ENCODE data around the gene PTPRB.

Gene PTPRB

GRCh38 chr12:70590549-70591226, 46.5 kb downstream of the PTPRB start:
- no peak for TF ChIP-seq CTCF (IDR thresholded peaks at IDR 0.05; ENCODE audit: insufficient read depth, low read depth, low read length, missing control alignments)
- H3K4me3 ChIP-seq (ENCODE audit: low read length) = no peak overlapping the region
- no peak for DNase-seq (ENCODE audit: low read depth)

- DNase-seq (ENCODE audit: low read depth) = peak; percentile 83
- peak; percentile 95 for TF ChIP-seq CTCF (IDR thresholded peaks at IDR 0.05; ENCODE audit: insufficient read depth, low read depth, low read length, missing control alignments)
- no peak overlapping the region for H3K4me3 ChIP-seq (ENCODE audit: low read length)
Measured at GRCh38 chr12:70590051-70590450, 47.2 kb downstream of the PTPRB start.

- no peak for TF ChIP-seq CTCF (IDR thresholded peaks at IDR 0.05; ENCODE audit: insufficient read depth, low read depth, low read length, missing control alignments)
- no peak overlapping the region for H3K4me3 ChIP-seq (ENCODE audit: low read length)
- DNase-seq (ENCODE audit: low read depth) = peak; percentile 52
Measured at GRCh38 chr12:70584332-70584731, 52.9 kb downstream of the PTPRB start.

- H3K4me3 ChIP-seq (ENCODE audit: low read length) = no peak overlapping the region
- no peak for TF ChIP-seq CTCF (IDR thresholded peaks at IDR 0.05; ENCODE audit: insufficient read depth, low read depth, low read length, missing control alignments)
- DNase-seq (ENCODE audit: low read depth) = no peak
Measured at GRCh38 chr12:70583251-70583650, 54.0 kb downstream of the PTPRB start.

GRCh38 chr12:70581208-70581607, 56.0 kb downstream of the PTPRB start:
- DNase-seq (ENCODE audit: low read depth) = no peak
- no peak for TF ChIP-seq CTCF (IDR thresholded peaks at IDR 0.05; ENCODE audit: insufficient read depth, low read depth, low read length, missing control alignments)

GRCh38 chr12:70577283-70577634, 60.0 kb downstream of the PTPRB start:
- TF ChIP-seq CTCF (IDR thresholded peaks at IDR 0.05; ENCODE audit: insufficient read depth, low read depth, low read length, missing control alignments) = no peak
- DNase-seq (ENCODE audit: low read depth) = no peak
- no peak overlapping the region for H3K4me3 ChIP-seq (ENCODE audit: low read length)

More at GRCh38 chr12:70581208-70581607, 56.0 kb downstream of the PTPRB start:
- H3K4me3 ChIP-seq (ENCODE audit: low read length) = no peak overlapping the region
